Mesodermal cell (in vitro differentiated cells): ENCODE data around the gene KLHL22.

ENCODE experiments used
- H3K27ac ChIP-seq: 2 replicates; pipeline ENCODE4 v1.7.0; 2013; ENCODE audit warnings: mild to moderate bottlenecking, low read depth, low read length, moderate library complexity; ENCODE audit not compliant: severe bottlenecking
- H3K36me3 ChIP-seq: 2 replicates; pipeline ENCODE4 v1.7.1; 2013; ENCODE audit warnings: mild to moderate bottlenecking, low read length, moderate library complexity; ENCODE audit not compliant: control insufficient read depth, insufficient read depth
- H3K4me1 ChIP-seq: one replicate; pipeline ENCODE4 v1.7.1; 2013; ENCODE audit warnings: mild to moderate bottlenecking, low read length; ENCODE audit not compliant: insufficient read depth, control insufficient read depth, poor library complexity, severe bottlenecking
- H3K4me3 ChIP-seq: 2 replicates; pipeline ENCODE4 v1.7.0; 2013; ENCODE audit warnings: low read length, control low read depth, mild to moderate bottlenecking; ENCODE audit not compliant: insufficient read depth, poor library complexity, severe bottlenecking; ENCODE audit errors: extremely low read depth
- H3K9me3 ChIP-seq: 2 replicates; pipeline ENCODE4 v1.7.1; 2013; ENCODE audit warnings: mild to moderate bottlenecking, low read length, moderate library complexity; ENCODE audit not compliant: control insufficient read depth
- WGBS, 2 experiments: methylation state at CpG; one replicate each; pipeline ENCODE4 v1.1.5; 2013; ENCODE audit warnings: missing lambda C conversion rate in 2 of 2; ENCODE audit not compliant: insufficient coverage in 2 of 2; 5-methylcytosine and 5-hydroxymethylcytosine counted together

Gene KLHL22

GRCh38 chr22:20532256-20532993, 36.8 kb upstream of the KLHL22 start:
- Histone ChIP-seq H3K4me3 (no peak overlapping the region), H3K9me3 (peaks cover 3% of the 10 kb centered on the region), H3K36me3 (peaks cover 61% of the 10 kb centered on the region), H3K27ac (peak overlapping the region; percentile 92), H3K4me1 (peaks cover 37% of the 10 kb centered on the region)
- 88 to 92% methylated on average over 9 to 10 of the region's 10 CpGs for WGBS, 2 experiments

DNA sequence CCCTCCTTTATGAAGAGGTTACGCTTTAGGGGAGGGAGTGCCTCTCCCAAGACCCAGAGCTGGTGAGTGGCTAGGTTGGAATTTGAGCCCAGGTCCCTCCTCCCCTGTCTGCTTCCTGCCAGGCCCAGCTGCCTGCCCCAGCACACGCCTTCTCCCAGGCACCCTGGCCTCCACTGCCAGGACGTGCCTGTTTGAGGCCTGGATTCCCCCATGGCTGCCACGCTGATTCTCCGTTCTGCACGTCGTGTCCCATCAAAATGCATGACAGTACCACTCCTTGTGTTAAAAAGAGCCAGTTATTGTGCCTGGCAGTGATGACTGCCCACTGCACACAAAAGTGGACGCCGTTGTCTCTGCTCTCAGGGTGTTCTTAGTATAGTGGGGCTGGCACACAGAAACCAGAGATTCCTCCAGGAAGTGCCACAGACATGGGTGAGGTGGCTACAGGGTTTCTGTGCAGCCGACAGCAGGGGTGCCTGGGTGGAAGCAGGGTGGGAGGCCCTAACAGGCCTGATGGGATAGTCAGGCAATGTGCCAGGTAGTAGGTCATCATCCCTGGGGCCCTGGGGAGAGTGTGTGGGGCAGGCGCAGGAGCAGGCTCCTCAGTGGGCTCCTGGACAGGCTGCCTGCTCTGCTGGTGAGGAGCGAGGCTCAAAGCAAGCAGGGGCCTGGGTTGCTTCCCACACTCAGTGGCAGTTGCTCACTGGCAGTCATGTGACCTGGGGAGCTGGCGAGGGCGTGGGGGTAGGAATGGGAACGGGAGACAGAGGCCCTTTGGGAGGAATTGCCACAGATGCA, 36.0 kb upstream of the KLHL22 start:
- Histone ChIP-seq H3K4me3 (no peak overlapping the region), H3K36me3 (peaks cover 55% of the 10 kb centered on the region), H3K4me1 (peaks cover 43% of the 10 kb centered on the region), H3K27ac (peak overlapping the region; percentile 92), H3K9me3 (peaks cover 3% of the 10 kb centered on the region)
- WGBS, 2 experiments = 78 to 83% methylated on average over 14 to 15 of the region's 15 CpGs

GRCh38 chr22:20531154-20531403, 35.5 kb upstream of the KLHL22 start:
- peak overlapping the region; percentile 92 for H3K27ac ChIP-seq
- peaks cover 48% of the 10 kb centered on the region for H3K4me1 ChIP-seq
- 18 to 40% methylated on average over 1 of the region's 1 CpG for WGBS, 2 experiments
- peaks cover 53% of the 10 kb centered on the region for H3K36me3 ChIP-seq
- H3K9me3 ChIP-seq = peaks cover 3% of the 10 kb centered on the region
- no peak overlapping the region for H3K4me3 ChIP-seq

DNA sequence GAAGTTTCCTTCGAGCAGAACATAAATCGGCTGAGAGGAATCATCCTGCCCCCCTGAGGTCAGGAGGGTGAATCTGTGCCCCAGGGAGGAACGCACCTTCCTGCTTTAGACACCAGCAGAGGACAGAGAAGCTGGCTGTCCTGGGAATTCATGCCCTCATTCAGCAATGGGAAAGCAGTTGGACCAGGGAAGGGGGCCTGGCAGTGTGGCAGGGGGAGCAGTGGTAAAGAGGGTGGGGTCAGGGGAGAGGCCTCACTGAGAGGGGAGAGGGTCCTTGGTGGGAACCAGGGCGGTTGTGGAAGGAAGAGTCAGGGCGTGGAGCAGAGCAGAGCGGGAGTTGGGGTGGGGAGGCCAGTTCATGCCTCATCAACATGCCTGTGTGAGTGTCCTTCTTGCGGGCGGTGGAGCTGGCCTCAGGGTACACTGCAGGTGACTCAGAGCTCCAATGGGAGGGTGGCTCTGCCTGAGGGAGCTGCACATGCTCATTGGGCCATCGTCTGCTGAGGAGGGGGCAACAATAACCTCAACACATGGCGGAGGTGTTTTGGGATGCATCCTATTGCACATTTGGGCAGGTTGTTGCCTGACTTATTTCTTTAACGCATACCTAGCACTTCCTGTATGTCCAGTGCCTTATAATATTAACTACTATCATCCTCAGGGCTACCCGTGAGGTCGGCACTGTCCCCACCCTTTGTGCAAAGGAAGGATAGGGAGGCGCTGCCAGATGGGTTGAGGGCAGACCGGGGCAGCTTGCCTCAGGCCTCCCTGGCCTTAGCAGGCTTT, 35.0 kb upstream of the KLHL22 start:
- peaks cover 53% of the 10 kb centered on the region for H3K4me1 ChIP-seq
- H3K9me3 ChIP-seq = peaks cover 3% of the 10 kb centered on the region
- no peak overlapping the region for H3K4me3 ChIP-seq
- H3K36me3 ChIP-seq = peaks cover 58% of the 10 kb centered on the region
- WGBS, 2 experiments = 84 to 85% methylated on average over 10 to 15 of the region's 15 CpGs
- peak overlapping the region; percentile 92 for H3K27ac ChIP-seq

DNA sequence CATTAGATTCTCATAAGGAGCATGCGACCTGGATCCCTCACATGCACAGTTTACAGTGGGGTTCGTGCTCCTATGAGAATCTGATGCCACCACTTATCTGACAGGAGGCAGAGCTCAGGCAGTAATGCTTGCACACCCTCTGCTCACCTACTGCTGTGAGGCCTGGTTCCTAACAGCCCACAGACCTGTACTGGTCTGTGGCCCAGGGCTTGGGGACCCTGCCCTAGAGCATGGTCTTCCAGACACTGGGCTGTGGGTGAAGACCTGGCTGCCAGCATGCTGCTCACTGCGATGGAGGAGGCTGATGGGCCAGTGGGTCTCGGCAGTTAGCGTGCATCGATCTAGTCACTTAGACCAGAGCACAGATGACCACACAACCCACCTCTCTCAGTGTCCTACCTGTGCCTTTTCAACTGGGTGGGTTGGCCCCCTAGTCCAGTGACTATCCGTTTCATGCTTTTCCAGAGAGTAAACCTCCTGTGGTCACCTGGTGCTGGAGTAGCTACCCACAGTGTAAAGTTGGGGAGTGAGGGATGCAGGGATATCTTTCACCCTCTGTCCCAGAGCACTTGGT, 32.9 kb upstream of the KLHL22 start:
- no peak overlapping the region for H3K4me3 ChIP-seq
- 96 to 99% methylated on average over 3 to 5 of the region's 7 CpGs for WGBS, 2 experiments
- peaks cover 3% of the 10 kb centered on the region for H3K9me3 ChIP-seq
- peaks cover 56% of the 10 kb centered on the region for H3K36me3 ChIP-seq
- no peak overlapping the region for H3K27ac ChIP-seq
- peaks cover 73% of the 10 kb centered on the region for H3K4me1 ChIP-seq

GRCh38 chr22:20526628-20527355, 31.2 kb upstream of the KLHL22 start:
- H3K27ac ChIP-seq = peak overlapping the region; percentile 60
- peaks cover 71% of the 10 kb centered on the region for H3K4me1 ChIP-seq
- 86% methylated on average over 6 of the region's 6 CpGs for WGBS, 2 experiments
- no peak overlapping the region for H3K4me3 ChIP-seq
- peaks cover 62% of the 10 kb centered on the region for H3K36me3 ChIP-seq
- peaks cover 3% of the 10 kb centered on the region for H3K9me3 ChIP-seq

DNA sequence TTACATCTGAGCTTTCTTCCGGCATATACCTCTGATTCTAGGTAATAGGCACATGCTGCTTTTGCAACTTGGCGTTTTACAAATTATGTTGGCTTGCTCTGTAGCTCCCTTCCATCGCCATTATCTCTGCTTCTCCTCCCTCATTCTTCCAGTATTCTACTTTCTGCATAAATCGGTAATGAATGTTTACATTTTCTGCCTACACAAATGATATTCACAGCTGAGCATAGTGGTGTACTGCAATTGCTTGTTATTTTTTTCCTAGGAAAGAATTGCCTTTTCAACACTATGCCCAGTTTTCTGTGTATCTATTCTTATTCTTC, 30.7 kb upstream of the KLHL22 start:
- Histone ChIP-seq H3K4me3 (no peak overlapping the region), H3K27ac (peak overlapping the region; percentile 60), H3K9me3 (peaks cover 3% of the 10 kb centered on the region), H3K36me3 (peaks cover 65% of the 10 kb centered on the region), H3K4me1 (peaks cover 66% of the 10 kb centered on the region)
- 95 to 97% methylated on average over 2 to 3 of the region's 4 CpGs for WGBS, 2 experiments

DNA sequence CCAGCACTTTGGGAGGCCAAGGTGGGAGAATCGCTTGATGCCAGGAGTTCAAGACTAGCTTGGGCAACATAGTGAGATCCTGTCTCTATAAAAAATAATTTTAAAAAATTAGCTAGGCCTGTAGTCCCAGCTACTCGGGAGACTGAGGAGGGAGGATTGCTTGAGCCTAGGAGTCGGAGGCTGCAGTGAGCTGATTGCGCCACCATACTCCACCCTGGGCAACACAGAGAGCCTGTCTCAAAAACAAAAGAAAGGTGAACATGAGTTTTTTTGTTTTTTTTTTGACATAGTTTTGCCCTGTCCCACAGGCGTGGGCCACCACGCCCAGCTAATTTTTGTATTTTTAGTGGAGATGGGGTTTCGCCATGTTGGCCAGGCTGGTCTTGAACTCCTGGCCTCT, 29.5 kb upstream of the KLHL22 start:
- peaks cover 64% of the 10 kb centered on the region for H3K4me1 ChIP-seq
- no peak overlapping the region for H3K27ac ChIP-seq
- WGBS, 2 experiments = 86 to 100% methylated on average over 5 of the region's 7 CpGs
- peaks cover 75% of the 10 kb centered on the region for H3K36me3 ChIP-seq
- no peak overlapping the region for H3K4me3 ChIP-seq
- H3K9me3 ChIP-seq = peaks cover 3% of the 10 kb centered on the region

DNA sequence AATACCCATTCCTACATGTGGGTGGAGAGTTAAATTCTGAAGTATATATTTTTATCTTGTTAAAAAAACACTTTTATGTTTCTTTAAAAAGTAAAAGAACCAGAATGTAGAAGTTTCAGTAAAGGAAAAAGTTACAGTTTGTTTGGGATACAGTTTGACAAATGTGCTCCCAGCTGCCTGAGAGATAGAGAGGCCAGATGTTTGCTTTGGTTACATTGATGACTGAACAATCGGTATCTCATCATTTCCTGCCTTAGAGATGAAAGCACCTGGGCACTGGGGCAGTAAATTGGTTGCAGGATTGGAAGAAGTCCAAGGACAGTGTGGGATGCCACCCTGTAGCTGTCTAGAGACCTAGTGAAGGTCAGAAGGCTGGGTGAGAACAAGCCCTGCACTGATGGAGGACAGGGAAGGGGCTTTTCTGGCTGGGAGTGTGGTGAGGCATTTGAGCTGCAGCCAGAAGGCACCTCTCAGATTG, 28.4 kb upstream of the KLHL22 start:
- Histone ChIP-seq H3K9me3 (peaks cover 3% of the 10 kb centered on the region), H3K4me1 (peaks cover 70% of the 10 kb centered on the region), H3K4me3 (no peak overlapping the region), H3K36me3 (peaks cover 78% of the 10 kb centered on the region), H3K27ac (peak overlapping the region; percentile 45)
- 85 to 90% methylated on average over 1 of the region's 1 CpG for WGBS, 2 experiments
